ENCODE data around the gene ZNF436.

Gene ZNF436

DNA sequence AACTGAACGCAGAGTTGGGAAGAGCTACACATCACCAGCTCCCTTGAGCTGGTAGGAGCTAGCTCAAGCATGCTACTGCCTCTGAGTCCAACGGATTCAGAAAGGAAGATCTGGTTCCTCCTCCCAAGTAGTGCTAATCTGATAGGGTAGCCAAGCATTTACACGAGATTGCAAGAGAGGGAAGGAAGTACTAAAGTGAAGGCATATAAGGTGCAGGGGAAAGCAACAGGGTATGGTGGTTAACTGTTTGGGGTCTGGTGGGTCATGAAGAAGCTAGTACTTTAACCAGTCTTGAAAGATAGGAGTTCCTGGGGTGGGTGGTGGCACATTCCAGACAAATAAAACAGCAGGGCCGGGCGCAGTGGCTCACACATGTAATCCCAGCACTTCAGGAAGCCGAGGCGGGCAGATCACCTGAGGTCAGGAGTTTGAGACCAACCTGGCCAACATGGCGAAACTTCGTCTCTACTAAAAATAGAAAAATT lies 20.2 kb upstream of the ZNF436 start:
- TF ChIP-seq, protein P1, sequence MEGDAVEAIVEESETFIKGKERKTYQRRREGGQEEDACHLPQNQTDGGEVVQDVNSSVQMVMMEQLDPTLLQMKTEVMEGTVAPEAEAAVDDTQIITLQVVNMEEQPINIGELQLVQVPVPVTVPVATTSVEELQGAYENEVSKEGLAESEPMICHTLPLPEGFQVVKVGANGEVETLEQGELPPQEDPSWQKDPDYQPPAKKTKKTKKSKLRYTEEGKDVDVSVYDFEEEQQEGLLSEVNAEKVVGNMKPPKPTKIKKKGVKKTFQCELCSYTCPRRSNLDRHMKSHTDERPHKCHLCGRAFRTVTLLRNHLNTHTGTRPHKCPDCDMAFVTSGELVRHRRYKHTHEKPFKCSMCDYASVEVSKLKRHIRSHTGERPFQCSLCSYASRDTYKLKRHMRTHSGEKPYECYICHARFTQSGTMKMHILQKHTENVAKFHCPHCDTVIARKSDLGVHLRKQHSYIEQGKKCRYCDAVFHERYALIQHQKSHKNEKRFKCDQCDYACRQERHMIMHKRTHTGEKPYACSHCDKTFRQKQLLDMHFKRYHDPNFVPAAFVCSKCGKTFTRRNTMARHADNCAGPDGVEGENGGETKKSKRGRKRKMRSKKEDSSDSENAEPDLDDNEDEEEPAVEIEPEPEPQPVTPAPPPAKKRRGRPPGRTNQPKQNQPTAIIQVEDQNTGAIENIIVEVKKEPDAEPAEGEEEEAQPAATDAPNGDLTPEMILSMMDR (IDR thresholded peaks at IDR 0.05; ENCODE audit: low read depth, low read length), result no peak
- TF ChIP-seq POLR2A (IDR thresholded peaks at IDR 0.05; ENCODE audit: extremely low read depth, insufficient read length) (no peak), MYC (IDR thresholded peaks at IDR 0.05; ENCODE audit: low read depth, low read length) (no peak)
- TF ChIP-seq, protein P2, sequence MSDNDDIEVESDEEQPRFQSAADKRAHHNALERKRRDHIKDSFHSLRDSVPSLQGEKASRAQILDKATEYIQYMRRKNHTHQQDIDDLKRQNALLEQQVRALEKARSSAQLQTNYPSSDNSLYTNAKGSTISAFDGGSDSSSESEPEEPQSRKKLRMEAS (IDR thresholded peaks at IDR 0.05; ENCODE audit: low read depth, low read length), result no peak
- no peak for DNase-seq (ENCODE audit: low read depth)
- H3K4me3 ChIP-seq (ENCODE audit: low read depth, low read length), result no peak overlapping the region

DNA sequence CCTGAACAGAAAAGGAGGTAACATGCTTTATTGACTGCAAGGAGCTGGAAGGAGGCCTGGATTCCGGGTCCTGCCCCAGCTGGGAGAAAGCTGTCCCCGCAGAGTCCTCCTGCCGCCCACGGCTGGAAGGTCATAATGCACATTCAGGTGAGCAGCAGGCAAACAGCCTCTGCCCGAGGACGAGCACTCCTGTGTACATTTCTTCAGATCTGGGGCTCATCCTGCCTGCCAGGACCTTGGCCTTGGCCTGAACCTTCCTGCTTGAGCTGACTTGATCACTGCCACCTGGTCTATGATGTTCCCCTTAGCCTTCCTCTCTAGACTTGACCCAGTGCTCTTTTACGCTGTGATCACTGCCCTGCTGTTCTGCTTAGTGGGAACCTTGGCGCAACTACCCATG lies 17.9 kb upstream of the ZNF436 start:
- TF ChIP-seq POLR2A (IDR thresholded peaks at IDR 0.05; ENCODE audit: extremely low read depth, insufficient read length) (no peak), MYC (IDR thresholded peaks at IDR 0.05; ENCODE audit: low read depth, low read length) (no peak)
- TF ChIP-seq, protein P2 (IDR thresholded peaks at IDR 0.05; ENCODE audit: low read depth, low read length), result no peak
- TF ChIP-seq, protein P1 (IDR thresholded peaks at IDR 0.05; ENCODE audit: low read depth, low read length), result no peak
- no peak overlapping the region for H3K4me3 ChIP-seq (ENCODE audit: low read depth, low read length)
- DNase-seq (ENCODE audit: low read depth), result no peak

DNA sequence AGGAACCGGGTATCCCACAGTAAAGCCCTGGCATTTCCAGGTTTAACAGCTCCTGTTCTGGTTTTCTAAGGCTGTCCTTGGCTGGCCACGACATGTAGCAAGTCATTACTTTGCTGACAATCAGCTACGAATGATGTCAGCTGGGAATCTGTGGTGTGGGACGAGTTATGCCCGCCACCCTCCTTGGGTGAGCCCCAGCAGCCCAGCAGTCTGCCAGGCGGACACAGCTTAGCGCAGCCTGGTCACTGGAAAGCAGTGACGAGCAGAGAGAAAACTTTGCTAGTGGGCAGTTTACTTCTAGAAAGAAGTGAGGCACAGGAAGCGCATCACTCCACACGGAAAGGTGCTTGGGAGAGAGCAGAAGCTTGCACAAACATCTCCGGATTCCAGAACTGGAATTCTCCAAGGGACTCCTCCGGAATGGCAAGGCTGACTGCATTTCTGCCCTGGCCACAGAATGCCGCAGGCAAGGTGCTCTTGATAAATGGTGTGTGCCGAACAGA lies 15.5 kb upstream of the ZNF436 start:
- TF ChIP-seq MYC (IDR thresholded peaks at IDR 0.05; ENCODE audit: low read depth, low read length) (no peak), POLR2A (IDR thresholded peaks at IDR 0.05; ENCODE audit: extremely low read depth, insufficient read length) (no peak)
- TF ChIP-seq, protein P2 (IDR thresholded peaks at IDR 0.05; ENCODE audit: low read depth, low read length), result no peak
- TF ChIP-seq, protein P1 (IDR thresholded peaks at IDR 0.05; ENCODE audit: low read depth, low read length), result no peak
- no peak for DNase-seq (ENCODE audit: low read depth)
- no peak overlapping the region for H3K4me3 ChIP-seq (ENCODE audit: low read depth, low read length)

DNA sequence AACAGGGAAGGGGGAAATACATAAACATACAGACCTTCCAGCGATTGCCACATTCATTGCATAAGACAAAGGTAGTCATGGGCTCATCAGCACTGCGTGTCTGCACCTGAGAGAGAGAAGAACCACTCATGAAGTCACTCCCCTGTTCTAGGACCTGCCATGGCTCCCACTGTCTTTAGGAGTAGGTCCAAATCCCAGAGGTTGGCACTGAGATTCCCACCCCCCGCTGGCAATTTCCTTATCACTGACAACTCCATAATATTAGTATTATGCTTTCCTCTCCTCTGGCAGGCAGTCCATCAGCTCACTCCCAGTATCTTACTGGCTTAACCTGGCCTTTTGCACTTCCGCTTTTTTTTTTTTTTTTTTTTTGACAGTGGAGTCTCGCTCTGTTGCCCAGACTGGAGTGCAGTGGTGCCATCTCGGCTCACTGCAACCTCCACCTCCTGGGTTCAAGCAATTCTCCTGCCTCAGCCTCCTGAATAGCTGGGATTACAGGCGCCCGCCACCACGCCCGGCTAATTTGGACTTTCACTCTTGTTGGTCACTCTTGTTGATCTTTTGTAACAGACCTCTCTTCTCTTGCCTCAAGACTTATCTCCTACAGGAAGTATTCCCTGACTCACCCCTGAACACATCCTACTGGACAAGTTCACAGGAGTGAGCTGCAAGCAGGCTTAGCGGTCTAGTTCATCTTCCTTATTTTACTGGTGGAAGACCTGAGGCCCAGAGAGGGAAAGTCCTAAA lies 14.8 kb upstream of the ZNF436 start:
- TF ChIP-seq, protein P1 (IDR thresholded peaks at IDR 0.05; ENCODE audit: low read depth, low read length), result no peak
- TF ChIP-seq, protein P2 (IDR thresholded peaks at IDR 0.05; ENCODE audit: low read depth, low read length), result no peak
- TF ChIP-seq POLR2A (IDR thresholded peaks at IDR 0.05; ENCODE audit: extremely low read depth, insufficient read length), result no peak
- TF ChIP-seq MYC (IDR thresholded peaks at IDR 0.05; ENCODE audit: low read depth, low read length), result no peak
- no peak overlapping the region for H3K4me3 ChIP-seq (ENCODE audit: low read depth, low read length)
- DNase-seq (ENCODE audit: low read depth), result no peak

DNA sequence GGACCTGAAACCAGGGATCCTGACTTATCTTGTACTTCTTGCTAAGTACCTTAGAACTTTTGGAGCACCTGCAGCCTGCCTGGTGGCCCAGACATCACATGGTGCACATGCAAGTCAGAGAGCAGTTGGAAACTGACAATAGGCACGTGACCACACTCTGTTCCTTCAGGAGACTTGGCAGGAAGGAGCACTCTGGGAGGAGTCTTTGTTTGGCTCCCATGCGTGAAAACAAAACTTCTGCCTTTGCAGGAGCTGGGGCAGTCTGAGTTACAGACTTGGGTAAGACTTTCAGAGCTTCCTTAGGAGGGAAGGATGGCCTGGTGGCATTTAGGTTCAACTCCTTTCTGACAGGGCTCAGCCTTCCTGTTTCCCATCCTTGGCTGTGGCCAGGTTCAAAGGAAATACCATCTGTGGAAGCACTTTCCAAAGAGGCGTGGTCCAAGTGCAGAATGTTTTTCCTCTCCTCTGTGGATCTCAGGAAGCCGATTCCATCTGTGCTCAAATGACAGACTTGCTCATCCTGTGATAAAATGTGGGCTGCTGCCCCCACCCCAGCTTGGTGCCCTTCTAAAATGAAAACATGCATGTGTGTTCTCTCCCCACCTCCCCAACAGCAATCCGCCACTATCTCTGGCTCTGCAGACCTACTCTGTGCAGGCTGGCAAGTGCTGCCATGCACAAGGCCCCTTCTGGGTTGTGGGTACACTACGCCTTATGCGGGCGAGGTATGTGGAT lies 14.1 kb upstream of the ZNF436 start:
- TF ChIP-seq POLR2A (IDR thresholded peaks at IDR 0.05; ENCODE audit: extremely low read depth, insufficient read length), result no peak
- TF ChIP-seq, protein P2 (IDR thresholded peaks at IDR 0.05; ENCODE audit: low read depth, low read length), result no peak
- TF ChIP-seq, protein P1 (IDR thresholded peaks at IDR 0.05; ENCODE audit: low read depth, low read length), result no peak
- TF ChIP-seq MYC (IDR thresholded peaks at IDR 0.05; ENCODE audit: low read depth, low read length), result no peak
- H3K4me3 ChIP-seq (ENCODE audit: low read depth, low read length), result no peak overlapping the region
- DNase-seq (ENCODE audit: low read depth), result no peak

Data from NB4 (cell line).